Right lobe of liver (tissue), 6 donors: ENCODE measurements around the gene ASPG. TPM values are rescaled to one million over a fixed set of nuclear protein-coding genes. Genes with fewer than 3 reads are reported as not detected.
A peak's percentile ranks its signal among the peaks of the same experiment; 100 is the strongest.

ENCODE experiments used
- ATAC-seq, 4 donors: fragments of 200-7000 bp; cut with Tn5 transposase; one replicate each; pipeline ENCODE4 v1.9.1; 2020; ENCODE audit warnings: mild to moderate bottlenecking in 4 of 4, moderate library complexity in 4 of 4
- DNase-seq, 3 donors: peaks; one replicate each; pipeline ENCODE4 v3.0.0-alpha.2; 2020
- H3K27ac ChIP-seq, 3 donors: fragments of 200-600 bp; one replicate each; pipeline ENCODE4 v1.8.0; 2022
- H3K27me3 ChIP-seq, 2 donors: fragments of 200-600 bp; one replicate each; pipeline ENCODE4 v1.8.0; 2022
- H3K36me3 ChIP-seq, 4 donors: fragments of 200-600 bp; sonication (generic) in 1 of 4; one replicate each; pipeline versions ENCODE4 v1.5.1 to v1.8.0; 2017 to 2022; ENCODE audit warnings: control low read depth in 1 of 4
- H3K4me1 ChIP-seq, 4 donors: fragments of 200-600 bp; sonication (generic) in 1 of 4; one replicate each; pipeline versions ENCODE4 v1.5.1 to v1.8.0; 2017 to 2022; ENCODE audit warnings: control low read depth in 1 of 4
- H3K4me3 ChIP-seq, 3 donors: fragments of 200-600 bp; one replicate each; pipeline ENCODE4 v1.8.0; 2022
- H3K9me3 ChIP-seq, 4 donors: fragments of 200-600 bp; sonication (generic) in 1 of 4; one replicate each; pipeline versions ENCODE4 v1.5.1 to v1.8.0; 2017 to 2022; ENCODE audit warnings: control low read depth in 1 of 4
- POLR2A ChIP-seq: fragments of 450-650 bp; IDR thresholded peaks from one replicate; pipeline ENCODE4 v1.6.1; 2017; ENCODE audit warnings: antibody characterized with exemption, mild to moderate bottlenecking
- WGBS: methylation state at CpG from one replicate; pipeline ENCODE4 v1.1.6; 2018; ENCODE audit warnings: low coverage, low lambda C conversion rate; ENCODE audit not compliant: insufficient coverage; ENCODE audit errors: missing lambda C conversion rate; 5-methylcytosine and 5-hydroxymethylcytosine counted together
- intact Hi-C, 2 donors: fragments of 100-400 bp; cut with DNase I; formaldehyde crosslinking; loops; one replicate each; pipeline versions ENCODE4 v1.11.2 to v1.14.1; 2022
- total RNA-seq, 6 experiments: library from RNA; depleted of rRNA in 2 of 6; stranded (reverse); fragments of >200 nt in 2 of 6; fragmentation: NEBNext Ultra II Directional in 3 of 6; extraction: Animal tissue kit (Norgen Biotek cat#: 25700) in 3 of 6; gene quantifications; one replicate each; pipeline versions ENCODE4 v1.1.0 to v1.2.4, GENCODE V29; 2016 to 2023
- TF ChIP-seq, protein P1 (sequence below), 4 donors: fragments of 200-600 bp in 3 of 4; fragments of 450-650 bp in 1 of 4; IDR thresholded peaks; one replicate each; pipeline versions ENCODE4 v1.5.1 to v1.8.0; 2016 to 2022; ENCODE audit warnings: antibody characterized with exemption in 4 of 4, mild to moderate bottlenecking in 2 of 4
- donor health status: DM: no; HTN: yes; CAD: no.
- donor health status: DM: no; HTN: no; CAD: no.
- donor health status: DM: no; HTN: no; CAD: no.
- donor health status: DM: no; HTN: yes; CAD: no.
- donor health status: DM: no; HTN: yes; CAD: no.

ASPG gene
- total RNA-seq, 6 experiments from 2014 or later, result 37.3 to 232 (median 110) TPM

DNA sequence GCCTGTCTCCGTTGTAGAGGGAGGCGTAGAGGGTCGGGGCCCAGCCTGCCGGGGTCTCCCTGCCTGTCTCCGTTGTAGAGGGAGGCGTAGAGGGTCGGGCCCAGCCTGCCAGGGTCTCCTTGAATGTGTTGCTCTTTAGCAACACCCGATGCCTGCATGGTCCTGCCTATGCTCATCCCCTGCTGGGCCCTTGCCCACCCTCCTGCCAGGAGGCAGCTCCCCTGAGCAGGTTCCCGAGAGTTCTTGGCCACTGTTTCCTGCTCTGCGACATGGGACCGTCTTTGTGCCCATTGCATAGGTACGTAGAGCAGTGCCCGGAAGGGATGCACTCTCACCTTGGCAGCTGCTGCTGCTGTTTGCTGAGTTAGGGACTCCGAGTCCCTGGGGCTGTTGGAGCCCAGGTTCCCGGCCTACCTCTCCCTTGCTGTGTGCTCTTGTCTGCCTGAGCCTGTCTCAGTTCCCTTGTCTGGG is 56.2 kb downstream of the ASPG start:
- H3K27me3 ChIP-seq, result peaks cover 0 to 20% of the 10 kb centered on the region in 2 donors
- DNase-seq, result peak in 2 of 3 donors; percentile 14 to 44

GRCh38 chr14:104142136-104142945 is 56.8 kb downstream of the ASPG start:
- TF ChIP-seq, protein P1, sequence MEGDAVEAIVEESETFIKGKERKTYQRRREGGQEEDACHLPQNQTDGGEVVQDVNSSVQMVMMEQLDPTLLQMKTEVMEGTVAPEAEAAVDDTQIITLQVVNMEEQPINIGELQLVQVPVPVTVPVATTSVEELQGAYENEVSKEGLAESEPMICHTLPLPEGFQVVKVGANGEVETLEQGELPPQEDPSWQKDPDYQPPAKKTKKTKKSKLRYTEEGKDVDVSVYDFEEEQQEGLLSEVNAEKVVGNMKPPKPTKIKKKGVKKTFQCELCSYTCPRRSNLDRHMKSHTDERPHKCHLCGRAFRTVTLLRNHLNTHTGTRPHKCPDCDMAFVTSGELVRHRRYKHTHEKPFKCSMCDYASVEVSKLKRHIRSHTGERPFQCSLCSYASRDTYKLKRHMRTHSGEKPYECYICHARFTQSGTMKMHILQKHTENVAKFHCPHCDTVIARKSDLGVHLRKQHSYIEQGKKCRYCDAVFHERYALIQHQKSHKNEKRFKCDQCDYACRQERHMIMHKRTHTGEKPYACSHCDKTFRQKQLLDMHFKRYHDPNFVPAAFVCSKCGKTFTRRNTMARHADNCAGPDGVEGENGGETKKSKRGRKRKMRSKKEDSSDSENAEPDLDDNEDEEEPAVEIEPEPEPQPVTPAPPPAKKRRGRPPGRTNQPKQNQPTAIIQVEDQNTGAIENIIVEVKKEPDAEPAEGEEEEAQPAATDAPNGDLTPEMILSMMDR (IDR thresholded peaks at IDR 0.05), result no peak
- TF ChIP-seq POLR2A, result no peak
- intact Hi-C loops, result loop anchor here in 1 of 2 donors (5.0 kb wide), 1 partner anchor 425 kb away; no protein-coding TSS in a partner anchor
- no peaks in the 10 kb centered on the region for H3K9me3 ChIP-seq
- H3K27me3 ChIP-seq, result peaks cover 0 to 13% of the 10 kb centered on the region in 2 donors
- ATAC-seq, result no peak
- WGBS, result 58% methylated on average over 5 of the region's 11 CpGs
- no peak overlapping the region for H3K27ac ChIP-seq
- no peaks in the 10 kb centered on the region for H3K36me3 ChIP-seq
- peak in 1 of 3 donors; percentile 29 for DNase-seq
- no peak overlapping the region for H3K4me3 ChIP-seq
- H3K4me1 ChIP-seq, result peaks cover 0 to 9% (median 0%) of the 10 kb centered on the region in 4 donors

More for the DNA sequence above, 56.2 kb downstream of the ASPG start:
- no peak overlapping the region for H3K4me3 ChIP-seq
- H3K36me3 ChIP-seq, result no peaks in the 10 kb centered on the region
- intact Hi-C loops, result loop anchor here in 1 of 2 donors (5.0 kb wide), 1 partner anchor 426 kb away; no protein-coding TSS in a partner anchor
- no peak overlapping the region for H3K27ac ChIP-seq
- peaks cover 0 to 16% (median 0%) of the 10 kb centered on the region in 4 donors for H3K4me1 ChIP-seq
- no peak for ATAC-seq
- H3K9me3 ChIP-seq, result no peaks in the 10 kb centered on the region
- 73% methylated on average over 4 of the region's 15 CpGs for WGBS
- TF ChIP-seq POLR2A, result no peak
- TF ChIP-seq, protein P1 (IDR thresholded peaks at IDR 0.05), result no peak

- ATAC-seq, result no peak
- intact Hi-C loops, result loop anchor here in 1 of 2 donors (5.0 kb wide), 1 partner anchor 424 kb away; no protein-coding TSS in a partner anchor
- H3K4me3 ChIP-seq, result no peak overlapping the region
- TF ChIP-seq, protein P1 (IDR thresholded peaks at IDR 0.05), result no peak
- no peak for TF ChIP-seq POLR2A
- H3K27me3 ChIP-seq, result peaks cover 0 to 9% of the 10 kb centered on the region in 2 donors
- no peaks in the 10 kb centered on the region for H3K9me3 ChIP-seq
- H3K36me3 ChIP-seq, result no peaks in the 10 kb centered on the region
- H3K27ac ChIP-seq, result no peak overlapping the region
- DNase-seq, result peak in 2 of 3 donors; percentile 16 to 41
- WGBS, result 44% methylated on average over 5 of the region's 16 CpGs
- H3K4me1 ChIP-seq, result peaks cover 0 to 2% (median 0%) of the 10 kb centered on the region in 4 donors
These were observed 57.5 kb downstream of the ASPG start for GRCh38 chr14:104142946-104143470.

- Histone ChIP-seq H3K9me3 (no peaks in the 10 kb centered on the region), H3K27me3 (peaks cover 0 to 2% of the 10 kb centered on the region in 2 donors), H3K27ac (no peak overlapping the region), H3K36me3 (no peaks in the 10 kb centered on the region), H3K4me1 (no peaks in the 10 kb centered on the region), H3K4me3 (no peak overlapping the region)
- DNase-seq (peak in 1 of 3 donors; percentile 50), ATAC-seq (no peak)
- WGBS, result 67% methylated on average over 6 of the region's 26 CpGs
- intact Hi-C loops, result loop anchor here in 1 of 2 donors (5.0 kb wide), 1 partner anchor 424 kb away; no protein-coding TSS in a partner anchor
- no peak for TF ChIP-seq POLR2A
- TF ChIP-seq, protein P1 (IDR thresholded peaks at IDR 0.05), result no peak
These were observed 58.3 kb downstream of the ASPG start for GRCh38 chr14:104143521-104144452.
